Measurements from ENCODE around the gene DNAI1. TPM values are rescaled to one million over a fixed set of nuclear protein-coding genes. Genes with fewer than 3 reads are reported as not detected.

Gene DNAI1
- total and polyA plus RNA-seq, 2 of the 13 experiments (the other 11 are each of a cell fraction or from before 2014, with no cell fraction given): not detected

DNA sequence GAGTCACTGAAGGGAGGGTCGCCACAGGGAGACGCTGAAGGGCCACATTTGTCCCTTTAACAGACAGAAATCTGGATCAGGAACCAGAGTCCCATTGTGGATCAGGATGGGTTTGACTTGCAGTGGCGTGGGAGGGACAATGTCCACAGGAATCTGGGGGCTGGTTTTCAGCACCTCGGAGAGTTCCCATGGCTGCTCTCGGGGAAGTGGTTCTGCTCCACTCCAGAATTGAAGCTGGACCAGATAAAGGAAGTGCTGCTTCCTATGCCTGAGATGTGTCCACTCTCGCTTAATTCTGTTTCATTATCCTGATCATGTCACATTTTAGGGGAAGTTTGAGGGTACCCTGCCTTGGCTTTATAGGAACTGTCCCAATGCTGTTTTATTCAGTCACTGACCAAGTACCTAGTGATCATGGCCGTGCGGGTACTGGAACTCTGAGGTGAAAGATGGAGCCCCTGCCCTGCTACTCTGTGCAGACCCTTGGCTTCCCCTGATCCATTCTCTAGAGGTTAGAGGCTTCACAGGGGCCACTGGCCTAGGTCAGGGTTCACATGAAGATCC, 35.4 kb downstream of the DNAI1 start (continued):
- TF ChIP-seq FOXJ3 (CRISPR knock-in tag; IDR thresholded peaks at IDR 0.05; ENCODE audit: borderline replicate concordance): no peak
- TF ChIP-seq, protein P1, sequence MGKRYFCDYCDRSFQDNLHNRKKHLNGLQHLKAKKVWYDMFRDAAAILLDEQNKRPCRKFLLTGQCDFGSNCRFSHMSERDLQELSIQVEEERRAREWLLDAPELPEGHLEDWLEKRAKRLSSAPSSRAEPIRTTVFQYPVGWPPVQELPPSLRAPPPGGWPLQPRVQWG (CRISPR knock-in tag; IDR thresholded peaks at IDR 0.05; ENCODE audit: borderline replicate concordance, low read depth): no peak
- no peak for TF ChIP-seq ZNF768 (CRISPR knock-in tag; IDR thresholded peaks at IDR 0.05)
- TF ChIP-seq BRD4 (CRISPR knock-in tag; IDR thresholded peaks at IDR 0.05): no peak
- no peak for TF ChIP-seq EEA1 (CRISPR knock-in tag; IDR thresholded peaks at IDR 0.05; ENCODE audit: borderline replicate concordance)
- TF ChIP-seq HOXA5 (CRISPR knock-in tag; IDR thresholded peaks at IDR 0.05): peak; percentile 83; the same call in 1 of the 2 replicates
- no peak for TF ChIP-seq ZNF713 (CRISPR knock-in tag; IDR thresholded peaks at IDR 0.05)
- no peak for TF ChIP-seq ZNF101 (CRISPR knock-in tag; IDR thresholded peaks at IDR 0.05; ENCODE audit: borderline replicate concordance, low read depth)
- no peak for TF ChIP-seq ZNF225 (CRISPR knock-in tag; IDR thresholded peaks at IDR 0.05)
- no peak for TF ChIP-seq ZBTB39 (CRISPR knock-in tag; IDR thresholded peaks at IDR 0.05)
- TF ChIP-seq, protein P2, sequence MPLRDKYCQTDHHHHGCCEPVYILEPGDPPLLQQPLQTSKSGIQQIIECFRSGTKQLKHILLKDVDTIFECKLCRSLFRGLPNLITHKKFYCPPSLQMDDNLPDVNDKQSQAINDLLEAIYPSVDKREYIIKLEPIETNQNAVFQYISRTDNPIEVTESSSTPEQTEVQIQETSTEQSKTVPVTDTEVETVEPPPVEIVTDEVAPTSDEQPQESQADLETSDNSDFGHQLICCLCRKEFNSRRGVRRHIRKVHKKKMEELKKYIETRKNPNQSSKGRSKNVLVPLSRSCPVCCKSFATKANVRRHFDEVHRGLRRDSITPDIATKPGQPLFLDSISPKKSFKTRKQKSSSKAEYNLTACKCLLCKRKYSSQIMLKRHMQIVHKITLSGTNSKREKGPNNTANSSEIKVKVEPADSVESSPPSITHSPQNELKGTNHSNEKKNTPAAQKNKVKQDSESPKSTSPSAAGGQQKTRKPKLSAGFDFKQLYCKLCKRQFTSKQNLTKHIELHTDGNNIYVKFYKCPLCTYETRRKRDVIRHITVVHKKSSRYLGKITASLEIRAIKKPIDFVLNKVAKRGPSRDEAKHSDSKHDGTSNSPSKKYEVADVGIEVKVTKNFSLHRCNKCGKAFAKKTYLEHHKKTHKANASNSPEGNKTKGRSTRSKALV (CRISPR knock-in tag; IDR thresholded peaks at IDR 0.05): no peak
- no peak for TF ChIP-seq FOXM1 (CRISPR knock-in tag; IDR thresholded peaks at IDR 0.05)
- no peak for TF ChIP-seq ZNF577 (CRISPR knock-in tag; IDR thresholded peaks at IDR 0.05; ENCODE audit: borderline replicate concordance, low read depth)
- TF ChIP-seq RERE (CRISPR knock-in tag; IDR thresholded peaks at IDR 0.05; ENCODE audit: low read depth): no peak
- TF ChIP-seq ZZZ3 (CRISPR knock-in tag; IDR thresholded peaks at IDR 0.05; ENCODE audit: borderline replicate concordance): no peak
- TF ChIP-seq XBP1 (CRISPR knock-in tag; IDR thresholded peaks at IDR 0.05): no peak
- TF ChIP-seq HNRNPUL1 (IDR thresholded peaks at IDR 0.05; ENCODE audit: low read depth, low read length): no peak
- no peak for TF ChIP-seq MTERF4 (CRISPR knock-in tag; IDR thresholded peaks at IDR 0.05)

Data from HepG2 (cell line).